HG03095 (cell line): ENCODE measurements around the gene CEP350.

Source experiments
- ATAC-seq: cut with Tn5 transposase; IDR thresholded peaks from one replicate; pipeline ENCODE4 v1.9.1; 2021; ENCODE audit warnings: moderate library complexity; ENCODE audit not compliant: unreplicated experiment

The CEP350 gene

GRCh38 chr1:180154325-180155181, 199.9 kb downstream of the CEP350 start, which contains the start of gene QSOX1:
TSS of gene QSOX1 (plus strand) at chr1:180154869. CDS start at chr1:180154908, 39 bp downstream.
- peak; percentile 90 for ATAC-seq

DNA sequence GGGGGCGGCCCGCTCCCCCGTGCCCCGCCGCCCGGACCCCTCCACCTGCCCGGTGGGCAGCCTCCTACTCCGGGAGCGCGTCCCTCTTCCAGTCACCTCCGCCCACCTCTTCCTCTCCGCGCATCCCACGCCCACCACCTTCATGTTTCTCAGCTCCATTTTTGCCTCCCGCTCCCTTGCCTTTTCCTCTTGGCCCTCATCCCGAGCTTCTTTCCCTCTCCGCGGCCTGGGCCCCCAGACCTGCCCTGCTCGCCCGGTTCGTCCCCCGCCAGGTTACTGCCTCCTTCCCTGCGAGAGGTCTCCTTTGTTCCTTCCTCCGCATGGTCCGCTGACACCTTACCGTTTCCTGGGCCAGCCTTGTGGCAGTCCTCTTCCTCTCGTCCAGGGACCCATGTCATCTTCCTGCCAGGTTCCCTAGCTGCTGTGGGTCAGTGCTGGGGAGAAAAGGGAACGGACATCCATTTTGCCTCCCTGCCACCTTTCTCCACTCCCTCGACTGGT, 200.6 kb downstream of the CEP350 start:
- no peak for ATAC-seq

DNA sequence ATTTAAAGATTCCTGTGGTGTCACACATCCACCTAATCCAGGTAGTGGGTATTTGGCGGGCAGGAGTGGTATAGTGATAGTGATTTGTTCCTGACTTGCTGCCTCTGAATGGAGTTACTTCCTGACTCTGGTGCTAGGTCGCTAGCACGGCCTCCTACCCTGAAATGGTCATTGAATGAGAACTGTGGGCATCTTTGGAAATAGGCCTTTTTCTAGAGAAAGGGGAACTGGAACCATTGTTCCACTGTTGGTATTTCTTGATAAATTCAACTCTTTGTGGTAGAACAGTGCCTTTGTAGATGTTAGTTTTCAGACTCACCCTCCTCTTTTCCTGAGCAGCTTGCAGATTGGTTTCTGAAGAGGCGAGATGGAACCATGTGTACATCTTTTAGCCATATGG, 201.6 kb downstream of the CEP350 start:
- no peak for ATAC-seq

GRCh38 chr1:180156631-180157091, 202.1 kb downstream of the CEP350 start:
- no peak for ATAC-seq

GRCh38 chr1:180157108-180157507, 202.5 kb downstream of the CEP350 start:
- no peak for ATAC-seq

- ATAC-seq, result no peak
Observed at GRCh38 chr1:180157576-180158057, 203.0 kb downstream of the CEP350 start.

GRCh38 chr1:180158149-180159147, 203.8 kb downstream of the CEP350 start:
- ATAC-seq, result no peak

DNA sequence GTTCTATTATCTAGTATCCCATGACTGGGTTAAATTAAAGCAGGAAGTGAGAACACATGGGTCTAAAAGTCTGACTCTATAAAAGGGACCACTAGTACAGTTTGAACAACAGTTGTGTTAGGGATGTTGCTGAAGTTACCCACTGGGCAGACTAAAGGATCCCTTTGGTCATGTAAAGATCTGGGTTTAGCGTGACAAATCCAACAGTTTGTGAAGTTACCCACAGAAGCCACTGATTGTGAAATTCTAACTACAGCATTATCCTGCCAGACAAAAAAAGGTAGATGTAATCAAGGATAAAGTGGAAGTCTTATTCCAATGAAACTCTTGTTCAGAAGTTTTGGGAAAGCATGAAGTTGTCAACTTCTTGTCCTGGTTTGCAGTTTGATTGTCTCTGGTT, 205.7 kb downstream of the CEP350 start:
- no peak for ATAC-seq

GRCh38 chr1:180163041-180163440, 208.4 kb downstream of the CEP350 start:
- ATAC-seq, result no peak
